Loucy (cell line): ENCODE data around the gene LDB3.

ENCODE experiments used
- CTCF ChIP-seq: fragments of 200-600 bp; sonication (generic); conservative IDR thresholded peaks from 2 replicates; pipeline ENCODE4 v1.5.1; 2014; ENCODE audit warnings: mild to moderate bottlenecking, antibody characterized with exemption, low read length
- EZH2phosphoT487 ChIP-seq: fragments of 200-600 bp; IDR thresholded peaks from 2 replicates; pipeline ENCODE4 v1.6.1; 2018; ENCODE audit warnings: antibody characterized with exemption, mild to moderate bottlenecking, moderate library complexity, borderline replicate concordance

DNA sequence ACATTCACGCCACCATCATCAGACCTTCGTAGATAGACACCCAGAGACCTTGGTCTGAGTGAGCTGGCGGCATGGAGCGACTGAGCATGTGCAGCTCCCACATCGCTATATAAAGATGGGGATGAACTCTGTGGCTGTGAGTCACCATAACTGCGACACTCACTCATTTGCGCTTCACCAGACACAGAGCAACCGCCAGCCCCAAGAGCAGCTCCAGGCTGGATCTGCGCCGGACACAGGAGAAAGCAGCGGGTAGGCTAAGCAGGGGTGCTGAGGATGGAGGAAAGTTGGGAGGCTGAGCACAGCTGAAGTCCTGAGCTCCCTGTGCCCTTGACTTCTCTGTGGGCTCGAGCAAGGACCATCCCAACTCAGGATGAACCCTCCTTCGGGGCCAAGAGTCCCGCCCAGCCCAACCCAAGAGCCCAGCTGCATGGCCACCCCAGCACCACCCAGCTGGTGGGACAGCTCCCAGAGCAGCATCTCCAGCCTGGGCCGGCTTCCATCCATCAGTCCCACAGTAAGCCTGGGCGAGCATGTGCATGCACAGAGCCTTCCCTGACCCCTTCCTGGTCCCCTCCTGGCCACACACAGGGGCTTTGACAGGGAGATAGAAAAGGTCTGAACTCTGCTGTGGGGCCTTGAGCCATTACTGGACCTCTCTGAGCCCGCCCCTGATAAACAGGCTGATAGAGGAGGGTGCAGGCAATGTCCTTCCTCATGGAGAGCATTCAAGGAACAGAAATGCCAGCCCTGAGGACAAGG, 13.7 kb upstream of the LDB3 start, which contains the start of gene OPN4:
- TF ChIP-seq CTCF (no peak), EZH2phosphoT487 (no peak)
